ENCODE measurements around the gene RAPGEF2. TPM values are rescaled to one million over a fixed set of nuclear protein-coding genes. Genes with fewer than 3 reads are reported as not detected.

RAPGEF2 gene
- total and polyA plus RNA-seq, 9 of the 15 experiments (the other 6 are each of a cell fraction or from before 2014, with no cell fraction given) = 3.1 to 32.6 (median 23.1) TPM

- peak; percentile 84 for TF ChIP-seq REST (IDR thresholded peaks at IDR 0.05; ENCODE audit: borderline replicate concordance)
- TF ChIP-seq REST (CRISPR knock-in tag; IDR thresholded peaks at IDR 0.05; ENCODE audit: low read depth) = no peak
- peak; percentile 87 to 88 for TF ChIP-seq RAD21 (CRISPR knock-in tag; conservative IDR thresholded peaks at IDR 0.05 in 1 of 2, IDR thresholded peaks at IDR 0.05 in 1 of 2)
- no peak for TF ChIP-seq IRF9 (tag; IDR thresholded peaks at IDR 0.05)
- TF ChIP-seq EP300 (IDR thresholded peaks at IDR 0.05; ENCODE audit: low read length) = peak; percentile 24
- no peak for TF ChIP-seq BRF1 (IDR thresholded peaks at IDR 0.05; ENCODE audit: borderline replicate concordance, extremely low read depth, insufficient read length)
- TF ChIP-seq MECOM (CRISPR knock-in tag; IDR thresholded peaks at IDR 0.05) = no peak
- no peak for TF ChIP-seq DIDO1 (tag; IDR thresholded peaks at IDR 0.05; ENCODE audit: low read depth)
- TF ChIP-seq FOXO4 (CRISPR knock-in tag; IDR thresholded peaks at IDR 0.05) = no peak
- TF ChIP-seq TRIM28 (IDR thresholded peaks at IDR 0.05) = peak; percentile 45; the same call in 1 of the 2 replicates
- TF ChIP-seq E2F5 (CRISPR knock-in tag; IDR thresholded peaks at IDR 0.05) = no peak
- TF ChIP-seq PHF20 (IDR thresholded peaks at IDR 0.05; ENCODE audit: partially characterized antibody) = no peak
- no peak for TF ChIP-seq YBX1 (IDR thresholded peaks at IDR 0.05)
- no peak for TF ChIP-seq HMG20A (CRISPR knock-in tag; conservative IDR thresholded peaks at IDR 0.05)
- no peak for TF ChIP-seq HDGF (IDR thresholded peaks at IDR 0.05)
- no peak for TF ChIP-seq ZC3H11A (IDR thresholded peaks at IDR 0.05; ENCODE audit: low read depth, low read length)
- TF ChIP-seq SETDB1 (IDR thresholded peaks at IDR 0.05; ENCODE audit: low read length) = no peak
- no peak for TF ChIP-seq ZNF707 (CRISPR knock-in tag; conservative IDR thresholded peaks at IDR 0.05)
Observed at GRCh38 chr4:159175085-159175988, 72.5 kb downstream of the RAPGEF2 start (continued).
